ENCODE results near the gene CAMK2G.
"Not testable (repeated sequence)": the region's sequence is repeated elsewhere in the genome, so short reads cannot be mapped to it uniquely, and the experiment has no call there.

The CAMK2G gene

GRCh38 chr10:73800560-73801252 lies 73.6 kb downstream of the CAMK2G start:
- no peaks in the 10 kb centered on the region for H3K27me3 ChIP-seq (ENCODE audit: control insufficient read depth, insufficient read depth, low read length)
- no peak overlapping the region for H3K27ac ChIP-seq (ENCODE audit: low read length)
- DNase-seq (ENCODE audit: low read depth, low spot score) = no peak
- no peaks in the 10 kb centered on the region for H3K9me3 ChIP-seq (ENCODE audit: control insufficient read depth, insufficient read depth, low read length)
- no peak overlapping the region for H3K4me3 ChIP-seq (ENCODE audit: low read length)
- peaks cover 31% of the 10 kb centered on the region for H3K36me3 ChIP-seq (ENCODE audit: control insufficient read depth, insufficient read depth, low read length)
- WGBS (ENCODE audit: insufficient coverage, insufficient read length) = no CpG with 5 or more reads among the region's 20 CpGs
- H3K4me1 ChIP-seq (ENCODE audit: control insufficient read depth, insufficient read depth, low read length) = no peaks in the 10 kb centered on the region

- no CpG with 5 or more reads among the region's 9 CpGs for WGBS (ENCODE audit: insufficient coverage, insufficient read length)
- no peak for DNase-seq (ENCODE audit: low read depth, low spot score)
- Histone ChIP-seq H3K9me3 (ENCODE audit: control insufficient read depth, insufficient read depth, low read length) (no peaks in the 10 kb centered on the region), H3K4me3 (ENCODE audit: low read length) (no peak overlapping the region), H3K27me3 (ENCODE audit: control insufficient read depth, insufficient read depth, low read length) (no peaks in the 10 kb centered on the region), H3K36me3 (ENCODE audit: control insufficient read depth, insufficient read depth, low read length) (peaks cover 27% of the 10 kb centered on the region), H3K27ac (ENCODE audit: low read length) (no peak overlapping the region), H3K4me1 (ENCODE audit: control insufficient read depth, insufficient read depth, low read length) (no peaks in the 10 kb centered on the region)
These were observed 74.3 kb downstream of the CAMK2G start for GRCh38 chr10:73799899-73800559.

- H3K4me3 ChIP-seq (ENCODE audit: low read length) = no peak overlapping the region
- WGBS (ENCODE audit: insufficient coverage, insufficient read length) = no CpG with 5 or more reads among the region's 10 CpGs
- H3K36me3 ChIP-seq (ENCODE audit: control insufficient read depth, insufficient read depth, low read length) = peaks cover 31% of the 10 kb centered on the region
- no peaks in the 10 kb centered on the region for H3K9me3 ChIP-seq (ENCODE audit: control insufficient read depth, insufficient read depth, low read length)
- DNase-seq (ENCODE audit: low read depth, low spot score) = no peak
- H3K27me3 ChIP-seq (ENCODE audit: control insufficient read depth, insufficient read depth, low read length) = no peaks in the 10 kb centered on the region
- no peaks in the 10 kb centered on the region for H3K4me1 ChIP-seq (ENCODE audit: control insufficient read depth, insufficient read depth, low read length)
- H3K27ac ChIP-seq (ENCODE audit: low read length) = no peak overlapping the region
These were observed 75.3 kb downstream of the CAMK2G start for GRCh38 chr10:73798927-73799560.

GRCh38 chr10:73798087-73798486 lies 76.3 kb downstream of the CAMK2G start:
- DNase-seq (ENCODE audit: low read depth, low spot score) = no peak
- Histone ChIP-seq H3K27me3 (ENCODE audit: control insufficient read depth, insufficient read depth, low read length) (no peaks in the 10 kb centered on the region), H3K9me3 (ENCODE audit: control insufficient read depth, insufficient read depth, low read length) (no peaks in the 10 kb centered on the region), H3K27ac (ENCODE audit: low read length) (no peak overlapping the region), H3K36me3 (ENCODE audit: control insufficient read depth, insufficient read depth, low read length) (peaks cover 27% of the 10 kb centered on the region), H3K4me3 (ENCODE audit: low read length) (no peak overlapping the region), H3K4me1 (ENCODE audit: control insufficient read depth, insufficient read depth, low read length) (no peaks in the 10 kb centered on the region)
- WGBS (ENCODE audit: insufficient coverage, insufficient read length) = no CpG with 5 or more reads among the region's 6 CpGs

GRCh38 chr10:73797324-73798025 lies 76.9 kb downstream of the CAMK2G start:
- no peaks in the 10 kb centered on the region for H3K27me3 ChIP-seq (ENCODE audit: control insufficient read depth, insufficient read depth, low read length)
- no peak for DNase-seq (ENCODE audit: low read depth, low spot score)
- WGBS (ENCODE audit: insufficient coverage, insufficient read length) = no CpG with 5 or more reads among the region's 19 CpGs
- no peak overlapping the region for H3K4me3 ChIP-seq (ENCODE audit: low read length)
- H3K27ac ChIP-seq (ENCODE audit: low read length) = no peak overlapping the region
- no peaks in the 10 kb centered on the region for H3K9me3 ChIP-seq (ENCODE audit: control insufficient read depth, insufficient read depth, low read length)
- H3K36me3 ChIP-seq (ENCODE audit: control insufficient read depth, insufficient read depth, low read length) = peaks cover 21% of the 10 kb centered on the region
- H3K4me1 ChIP-seq (ENCODE audit: control insufficient read depth, insufficient read depth, low read length) = no peaks in the 10 kb centered on the region; the same call in 1 of the 2 replicates

GRCh38 chr10:73796766-73797165 lies 77.6 kb downstream of the CAMK2G start:
- WGBS (ENCODE audit: insufficient coverage, insufficient read length) = no CpG with 5 or more reads among the region's 5 CpGs
- H3K27ac ChIP-seq (ENCODE audit: low read length) = no peak overlapping the region
- H3K36me3 ChIP-seq (ENCODE audit: control insufficient read depth, insufficient read depth, low read length) = peaks cover 20% of the 10 kb centered on the region

GRCh38 chr10:73796035-73796434 lies 78.3 kb downstream of the CAMK2G start:
- not testable (repeated sequence) for H3K9me3 ChIP-seq (ENCODE audit: control insufficient read depth, insufficient read depth, low read length); H3K27me3 ChIP-seq (ENCODE audit: control insufficient read depth, insufficient read depth, low read length); H3K27ac ChIP-seq (ENCODE audit: low read length); H3K4me1 ChIP-seq (ENCODE audit: control insufficient read depth, insufficient read depth, low read length); H3K4me3 ChIP-seq (ENCODE audit: low read length); DNase-seq (ENCODE audit: low read depth, low spot score)
- peaks cover 22% of the 10 kb centered on the region for H3K36me3 ChIP-seq (ENCODE audit: control insufficient read depth, insufficient read depth, low read length)
- WGBS (ENCODE audit: insufficient coverage, insufficient read length) = no CpG with 5 or more reads among the region's 8 CpGs

More at GRCh38 chr10:73796766-73797165, 77.6 kb downstream of the CAMK2G start:
- H3K27me3 ChIP-seq (ENCODE audit: control insufficient read depth, insufficient read depth, low read length) = no peaks in the 10 kb centered on the region
- no peaks in the 10 kb centered on the region for H3K9me3 ChIP-seq (ENCODE audit: control insufficient read depth, insufficient read depth, low read length)
- no peaks in the 10 kb centered on the region; the same call in 1 of the 2 replicates for H3K4me1 ChIP-seq (ENCODE audit: control insufficient read depth, insufficient read depth, low read length)
- no peak overlapping the region for H3K4me3 ChIP-seq (ENCODE audit: low read length)
- DNase-seq (ENCODE audit: low read depth, low spot score) = no peak

- H3K4me3 ChIP-seq (ENCODE audit: low read length); H3K27ac ChIP-seq (ENCODE audit: low read length); H3K27me3 ChIP-seq (ENCODE audit: control insufficient read depth, insufficient read depth, low read length); H3K9me3 ChIP-seq (ENCODE audit: control insufficient read depth, insufficient read depth, low read length); DNase-seq (ENCODE audit: low read depth, low spot score); H3K4me1 ChIP-seq (ENCODE audit: control insufficient read depth, insufficient read depth, low read length): not testable (repeated sequence)
- peaks cover 22% of the 10 kb centered on the region for H3K36me3 ChIP-seq (ENCODE audit: control insufficient read depth, insufficient read depth, low read length)
- no CpG with 5 or more reads among the region's 10 CpGs for WGBS (ENCODE audit: insufficient coverage, insufficient read length)
These were observed 78.9 kb downstream of the CAMK2G start for GRCh38 chr10:73795491-73795890.

- no peaks in the 10 kb centered on the region; the same call in 1 of the 2 replicates for H3K4me1 ChIP-seq (ENCODE audit: control insufficient read depth, insufficient read depth, low read length)
- no peak overlapping the region for H3K27ac ChIP-seq (ENCODE audit: low read length)
- no CpG with 5 or more reads among the region's 5 CpGs for WGBS (ENCODE audit: insufficient coverage, insufficient read length)
- peaks cover 29% of the 10 kb centered on the region for H3K36me3 ChIP-seq (ENCODE audit: control insufficient read depth, insufficient read depth, low read length)
- no peaks in the 10 kb centered on the region for H3K9me3 ChIP-seq (ENCODE audit: control insufficient read depth, insufficient read depth, low read length)
- no peak for DNase-seq (ENCODE audit: low read depth, low spot score)
- H3K4me3 ChIP-seq (ENCODE audit: low read length) = no peak overlapping the region
- H3K27me3 ChIP-seq (ENCODE audit: control insufficient read depth, insufficient read depth, low read length) = no peaks in the 10 kb centered on the region
These were observed 80.9 kb downstream of the CAMK2G start for GRCh38 chr10:73793456-73793855.

- Histone ChIP-seq H3K4me1 (ENCODE audit: control insufficient read depth, insufficient read depth, low read length) (no peaks in the 10 kb centered on the region; the same call in 1 of the 2 replicates), H3K36me3 (ENCODE audit: control insufficient read depth, insufficient read depth, low read length) (peaks cover 29% of the 10 kb centered on the region), H3K4me3 (ENCODE audit: low read length) (no peak overlapping the region), H3K9me3 (ENCODE audit: control insufficient read depth, insufficient read depth, low read length) (no peaks in the 10 kb centered on the region), H3K27me3 (ENCODE audit: control insufficient read depth, insufficient read depth, low read length) (no peaks in the 10 kb centered on the region), H3K27ac (ENCODE audit: low read length) (no peak overlapping the region)
- WGBS (ENCODE audit: insufficient coverage, insufficient read length) = no CpG with 5 or more reads among the region's 26 CpGs
- no peak for DNase-seq (ENCODE audit: low read depth, low spot score)
These were observed 82.4 kb downstream of the CAMK2G start for GRCh38 chr10:73791871-73792400.
